NB4 (cell line): ENCODE results near the gene SLC9A6.

ENCODE experiments used
- CTCF ChIP-seq: IDR thresholded peaks from one replicate; pipeline ENCODE4 v1.5.1; 2012; ENCODE audit warnings: low read depth, low read length
- MAX ChIP-seq: IDR thresholded peaks from 2 replicates; pipeline ENCODE4 v1.6.1; 2011; ENCODE audit warnings: low read depth, low read length
- POLR2A ChIP-seq: IDR thresholded peaks from 2 replicates; pipeline ENCODE4 v1.6.1; 2011; ENCODE audit warnings: mild to moderate bottlenecking; ENCODE audit not compliant: insufficient read length; ENCODE audit errors: extremely low read depth

- TF ChIP-seq CTCF (no peak), POLR2A (no peak), MAX (no peak)
These were observed 79.4 kb downstream of the SLC9A6 start for GRCh38 chrX:136064661-136065043.
